Fibroblast of skin of left quadriceps (primary cell): ENCODE data around the gene REPS2.
"Not testable (repeated sequence)": the region's sequence is repeated elsewhere in the genome, so short reads cannot be mapped to it uniquely, and the experiment has no call there.

Experiments used
- DNase-seq, 2 experiments: peaks; one replicate each; pipeline ENCODE4 v3.0.0-alpha.2; 2013; ENCODE audit warnings: low read depth in 2 of 2

REPS2 gene

DNA sequence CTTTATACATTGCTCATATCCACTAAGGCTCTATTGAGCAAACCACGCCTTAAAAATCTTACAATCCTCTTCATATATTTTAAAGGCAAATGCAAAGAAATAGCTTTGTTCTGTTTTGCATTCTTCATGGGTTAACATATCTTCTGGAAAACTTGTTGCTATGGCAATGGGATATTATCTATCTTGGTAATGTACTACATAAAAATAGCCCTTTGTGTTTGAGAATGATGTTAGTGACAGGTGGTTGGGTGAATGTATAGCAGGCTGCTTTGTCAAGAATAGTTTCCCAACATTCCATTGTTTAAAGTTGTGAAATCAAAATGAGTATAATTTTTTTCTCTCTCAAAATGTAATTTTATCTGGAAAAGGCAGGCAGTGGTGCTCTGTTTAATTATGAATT is 16.8 kb downstream of the REPS2 start:
- DNase-seq: no peak

DNA sequence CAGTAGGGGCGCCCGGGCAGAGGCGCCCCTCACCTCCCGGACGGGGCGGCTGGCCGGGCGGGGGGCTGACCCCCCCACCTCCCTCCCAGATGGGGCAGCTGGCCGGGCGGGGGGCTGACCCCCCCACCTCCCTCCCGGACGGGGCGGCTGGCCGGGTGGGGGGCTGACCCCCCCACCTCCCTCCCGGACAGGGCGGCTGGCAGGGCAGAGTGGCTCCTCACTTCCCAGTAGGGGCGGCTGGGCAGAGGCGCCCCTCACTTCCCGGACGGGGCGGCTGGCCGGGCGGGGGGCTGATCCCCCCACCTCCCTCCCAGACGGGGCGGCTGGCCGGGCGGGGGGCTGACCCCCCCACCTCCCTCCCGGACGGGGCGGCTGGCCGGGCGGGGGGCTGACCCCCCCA is 18.5 kb downstream of the REPS2 start:
- DNase-seq: not testable (repeated sequence)

DNA sequence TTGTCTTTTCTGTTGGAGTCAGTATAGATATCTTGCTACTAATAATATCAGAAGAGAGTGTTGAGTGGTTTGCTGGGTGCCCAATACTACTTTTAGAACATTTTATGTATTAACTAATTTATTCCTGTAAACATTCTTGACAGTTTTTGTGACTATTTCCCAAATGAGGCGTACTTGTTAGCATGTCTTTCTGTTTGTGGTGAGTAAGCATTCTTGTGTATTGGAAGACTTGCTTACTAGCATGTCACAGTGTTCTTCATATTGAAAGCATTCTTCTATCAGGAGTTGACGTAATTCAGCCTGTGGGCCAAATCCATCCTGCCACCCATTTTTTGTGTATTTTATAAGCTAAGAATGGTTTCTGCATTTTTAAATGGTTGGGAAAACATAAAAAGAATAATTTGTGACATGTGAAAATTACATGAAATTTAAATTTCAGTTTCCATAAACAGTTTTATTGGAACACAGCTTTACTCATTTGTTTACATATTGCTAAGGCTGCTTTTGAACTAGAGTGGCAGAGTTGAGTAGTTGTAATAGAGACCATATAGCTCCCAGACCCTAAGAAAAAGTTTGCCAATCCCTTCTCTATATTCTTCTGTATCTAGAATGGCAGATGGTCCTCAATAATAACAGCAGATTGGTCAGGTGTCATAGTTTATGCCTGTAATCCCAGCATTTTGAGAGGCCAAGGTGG is 20.4 kb downstream of the REPS2 start:
- no peak for DNase-seq

DNA sequence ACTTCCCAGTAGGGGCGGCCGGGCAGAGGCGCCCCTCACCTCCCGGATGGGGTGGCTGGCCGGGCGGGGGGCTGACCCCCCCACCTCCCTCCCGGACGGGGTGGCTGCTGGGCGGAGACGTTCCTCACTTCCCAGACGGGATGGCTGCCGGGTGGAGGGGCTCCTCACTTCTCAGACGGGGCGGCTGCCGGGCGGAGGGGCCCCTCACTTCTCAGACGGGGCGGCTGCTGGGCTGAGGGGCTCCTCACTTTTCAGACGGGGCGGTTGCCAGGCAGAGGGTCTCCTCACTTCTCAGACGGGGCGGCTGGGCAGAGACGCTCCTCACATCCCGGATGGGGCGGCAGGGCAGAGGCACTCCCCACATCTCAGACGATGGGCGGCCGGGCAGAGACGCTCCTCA is 22.3 kb downstream of the REPS2 start:
- DNase-seq: not testable (repeated sequence)

DNA sequence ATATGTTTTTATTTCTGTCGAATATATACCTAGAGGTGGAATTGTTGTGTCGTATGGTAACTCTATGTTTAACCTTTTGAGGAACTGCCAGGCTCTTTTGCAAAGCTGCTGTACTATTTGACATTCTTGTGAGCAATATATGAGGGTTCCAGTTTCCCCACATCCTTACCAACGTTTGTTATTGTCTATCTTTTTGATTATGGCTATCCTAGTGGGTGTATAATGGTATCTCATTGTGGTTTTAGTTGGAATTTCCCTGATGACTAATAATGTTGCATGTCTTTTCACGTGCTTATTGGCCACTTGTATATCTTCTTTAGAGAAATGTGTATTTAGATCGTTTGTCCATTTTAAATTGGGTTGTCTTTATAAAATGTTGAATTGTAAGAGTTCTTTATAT is 24.5 kb downstream of the REPS2 start:
- DNase-seq: no peak

DNA sequence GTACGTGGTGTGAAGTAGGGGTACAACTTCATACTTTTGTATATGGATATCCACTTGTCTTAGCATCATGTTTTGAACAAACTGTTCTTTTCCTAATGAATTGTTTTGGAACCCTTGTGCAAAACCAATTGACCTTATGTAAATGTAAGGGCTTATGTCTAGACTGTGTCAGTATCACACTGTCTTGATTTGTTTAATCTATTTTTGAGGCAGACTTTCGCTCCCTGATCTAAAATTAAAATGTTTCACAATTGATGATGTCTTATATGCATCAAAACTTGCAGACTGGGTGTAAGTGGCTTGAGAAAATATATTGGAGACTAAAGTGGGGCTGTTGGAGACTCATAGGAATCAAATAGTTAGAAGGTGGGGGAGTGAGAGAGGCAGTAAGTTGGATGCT is 25.2 kb downstream of the REPS2 start:
- DNase-seq: no peak

DNA sequence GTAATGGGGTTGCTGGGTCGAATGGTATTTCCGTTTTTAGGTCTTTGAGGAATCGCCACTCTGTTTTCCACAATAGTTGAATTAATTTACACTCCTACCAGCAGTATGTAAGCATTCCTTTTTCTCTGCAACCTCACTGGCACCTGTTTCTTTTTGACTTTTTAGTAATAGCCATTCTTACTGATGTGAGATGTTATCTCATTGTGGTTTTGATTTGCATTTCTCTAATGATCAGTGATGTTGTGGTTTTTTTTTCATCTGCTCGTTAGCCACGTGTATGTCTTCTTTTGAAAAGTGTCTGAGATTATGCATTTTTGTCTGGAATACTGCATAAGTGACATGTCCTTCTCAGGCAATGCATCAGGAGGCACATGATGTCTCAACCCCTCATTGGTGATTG is 28.8 kb downstream of the REPS2 start:
- DNase-seq: no peak

DNA sequence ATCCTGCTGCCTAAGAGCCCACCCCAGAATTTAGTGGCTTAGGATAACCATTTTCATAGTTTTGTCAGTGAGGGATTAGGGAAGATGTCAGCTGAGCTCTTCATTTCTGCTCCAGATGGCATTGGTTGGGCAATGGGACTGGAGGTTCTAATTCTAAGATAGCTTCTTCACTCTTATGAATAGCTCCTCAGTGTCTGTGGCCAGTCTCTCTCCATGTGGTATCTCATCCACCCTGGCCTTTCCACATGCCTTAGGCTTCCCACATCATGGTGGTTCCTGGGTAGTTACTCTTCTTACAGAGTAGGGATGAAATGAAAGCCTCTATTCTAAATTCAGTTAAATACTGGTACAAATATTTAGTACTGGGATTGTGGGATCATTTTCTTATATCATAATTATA is 31.3 kb downstream of the REPS2 start:
- no peak for DNase-seq

DNA sequence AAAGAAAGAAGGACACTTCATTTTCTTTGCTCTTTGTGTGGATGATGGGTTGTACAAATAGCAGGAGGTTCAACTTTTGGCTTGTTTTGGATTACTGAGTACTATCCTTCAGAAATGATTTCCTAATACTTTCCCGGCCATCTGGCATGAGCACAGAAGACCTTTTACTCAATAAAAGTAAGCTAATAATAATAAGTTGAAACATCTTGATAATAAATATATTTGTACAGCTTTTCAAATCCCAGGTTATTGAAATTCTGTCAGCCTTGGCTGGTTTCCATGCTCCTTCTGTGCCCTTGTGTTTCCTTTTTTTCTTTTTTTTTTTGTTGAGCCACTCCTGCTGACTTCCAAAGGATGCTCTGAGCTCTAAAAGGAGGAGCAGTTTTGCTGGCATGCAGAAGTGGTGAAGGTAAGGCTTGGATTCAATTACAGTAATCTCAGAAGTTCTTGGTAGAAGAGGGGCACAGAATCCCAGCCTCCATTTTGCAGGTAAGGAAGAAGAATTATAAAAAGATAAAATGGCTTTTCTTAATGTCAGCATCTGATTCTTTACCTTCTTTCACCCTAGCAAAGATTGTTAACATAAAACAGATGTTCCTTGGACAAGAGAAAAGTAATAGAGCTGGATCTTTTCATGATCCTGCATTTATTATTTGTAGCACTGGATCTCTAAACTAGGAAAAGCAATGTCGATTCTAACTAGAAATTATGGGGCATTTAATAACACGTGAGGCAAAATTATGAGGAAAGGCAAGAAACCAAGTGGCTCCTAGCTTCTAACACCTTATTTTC is 31.9 kb downstream of the REPS2 start:
- no peak for DNase-seq

DNA sequence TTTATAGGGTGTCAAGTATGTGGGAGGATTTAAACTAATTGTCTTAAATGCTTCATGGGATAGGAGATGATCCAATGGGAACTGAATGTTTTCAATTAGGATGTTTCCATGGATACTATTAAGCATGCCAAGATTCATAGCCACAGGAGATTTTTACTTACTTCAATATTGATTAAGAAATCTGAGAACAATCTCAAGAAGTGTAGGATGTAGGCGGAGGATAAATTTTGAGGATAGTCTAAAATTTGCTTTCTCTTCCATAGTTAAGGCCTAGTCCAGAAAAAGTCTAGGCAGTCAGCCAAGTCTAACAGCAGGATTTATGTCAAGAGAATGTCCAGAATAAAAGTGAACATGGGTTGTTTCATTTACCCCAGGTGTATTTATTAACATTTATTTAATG is 32.8 kb downstream of the REPS2 start:
- no peak for DNase-seq

DNA sequence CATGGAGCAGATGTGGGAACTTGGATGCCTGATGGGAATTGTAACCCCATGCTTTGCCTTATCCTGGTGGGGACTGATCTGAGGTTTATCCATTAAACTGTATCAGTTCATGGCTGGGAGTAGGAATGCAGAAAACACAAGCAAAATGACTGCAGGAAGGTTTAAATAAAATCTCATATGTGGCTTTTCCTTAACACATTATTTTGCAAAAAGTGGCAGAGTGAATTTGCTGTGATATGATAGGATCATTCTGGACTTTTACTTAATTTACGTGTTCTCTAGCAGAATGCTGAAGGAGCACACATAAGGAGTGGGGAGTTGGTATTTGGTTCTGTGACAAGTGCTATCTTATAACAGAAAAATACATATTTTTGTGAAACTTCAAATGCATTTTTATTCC is 34.8 kb downstream of the REPS2 start:
- no peak for DNase-seq

DNA sequence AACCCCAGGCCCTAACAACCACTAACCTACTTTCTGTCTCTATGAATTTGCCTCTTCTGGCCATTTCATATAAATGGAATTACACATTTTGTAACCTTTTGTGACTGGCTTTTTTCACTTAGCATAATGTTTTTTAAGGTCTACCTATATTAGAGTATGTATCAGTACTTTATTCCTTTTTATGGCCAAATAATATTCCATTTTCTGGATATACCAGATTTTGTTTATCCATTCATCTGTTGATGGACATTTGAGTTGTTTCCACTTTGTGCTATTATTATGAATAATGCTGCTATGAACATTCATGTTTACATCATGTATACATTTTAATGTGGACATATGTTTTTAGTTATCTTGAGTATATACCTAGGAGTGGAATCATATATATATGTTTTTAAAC is 35.5 kb downstream of the REPS2 start:
- no peak for DNase-seq

DNA sequence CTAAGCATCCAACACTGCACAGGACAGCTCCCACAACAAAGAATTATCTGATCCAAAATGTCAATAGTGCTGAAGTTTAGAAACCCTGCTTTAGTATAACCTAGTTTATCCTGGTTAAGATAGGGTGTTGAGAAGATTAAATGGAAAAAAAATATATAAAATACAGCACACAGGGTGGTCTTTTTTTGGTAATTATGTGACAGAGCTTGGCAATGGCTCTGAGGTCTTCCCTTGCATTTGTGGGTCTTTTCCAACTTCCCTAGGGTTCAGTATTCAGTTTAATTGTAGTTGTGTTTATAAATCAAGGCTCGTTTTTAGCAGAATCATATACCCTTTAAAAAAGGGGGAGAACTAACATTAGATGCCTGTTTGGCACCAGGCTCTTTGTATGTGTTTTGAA is 36.6 kb downstream of the REPS2 start:
- DNase-seq: no peak

DNA sequence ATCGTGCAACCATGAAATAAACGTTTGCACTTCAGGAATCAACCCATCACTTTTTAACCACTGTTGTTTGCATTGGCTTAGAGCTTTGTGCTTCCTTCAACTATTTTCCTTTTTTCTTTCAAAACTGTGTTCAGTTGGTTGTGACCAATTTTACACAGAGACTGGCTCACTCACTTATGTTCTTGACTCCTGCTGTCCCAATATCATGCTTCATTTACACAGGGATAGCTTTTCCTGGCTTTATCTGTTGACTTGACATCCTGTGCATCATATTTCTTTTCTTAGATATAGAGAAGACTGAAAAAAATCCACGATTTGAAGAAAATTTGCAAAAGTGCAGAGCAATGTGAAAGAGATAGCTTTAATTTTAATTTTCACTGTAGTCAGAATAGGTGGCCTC is 38.8 kb downstream of the REPS2 start:
- no peak for DNase-seq

DNA sequence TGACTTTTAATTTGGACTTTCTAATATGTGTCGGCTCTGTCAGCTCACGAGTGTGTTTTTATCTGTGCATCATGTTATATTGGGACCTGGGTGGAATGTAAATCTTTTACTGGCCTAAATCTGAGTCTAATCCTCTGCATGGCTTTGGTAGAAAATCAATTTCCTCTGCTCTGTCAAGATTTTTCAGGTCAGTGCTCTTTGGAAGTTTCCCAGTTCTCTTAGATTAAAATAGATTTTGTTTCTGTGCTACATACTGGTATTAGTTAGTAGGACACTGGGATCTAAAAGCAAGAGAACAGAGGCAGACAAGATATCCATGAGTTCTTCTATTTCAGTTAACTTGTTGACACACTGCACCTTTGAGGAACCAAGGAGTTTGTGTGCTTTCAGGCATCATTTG is 39.7 kb downstream of the REPS2 start:
- DNase-seq: no peak

DNA sequence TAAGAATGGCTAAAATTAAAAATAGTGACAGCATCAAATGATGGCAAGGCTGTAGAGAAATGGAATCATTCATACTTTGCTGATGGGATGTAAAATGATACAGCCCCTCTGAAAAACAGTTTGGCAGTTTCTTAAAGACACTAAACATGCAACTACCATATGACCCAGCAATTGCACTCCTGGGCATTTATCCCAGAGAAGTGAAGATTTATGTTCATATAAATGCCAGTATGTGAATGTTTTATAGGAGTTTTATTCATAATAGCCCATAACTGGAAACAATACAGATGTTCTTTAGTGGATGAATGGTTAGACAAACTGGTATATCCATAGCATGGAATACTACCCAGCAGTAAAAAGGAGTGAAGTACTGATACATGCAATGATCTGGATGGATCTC is 43.3 kb downstream of the REPS2 start:
- no peak for DNase-seq

DNA sequence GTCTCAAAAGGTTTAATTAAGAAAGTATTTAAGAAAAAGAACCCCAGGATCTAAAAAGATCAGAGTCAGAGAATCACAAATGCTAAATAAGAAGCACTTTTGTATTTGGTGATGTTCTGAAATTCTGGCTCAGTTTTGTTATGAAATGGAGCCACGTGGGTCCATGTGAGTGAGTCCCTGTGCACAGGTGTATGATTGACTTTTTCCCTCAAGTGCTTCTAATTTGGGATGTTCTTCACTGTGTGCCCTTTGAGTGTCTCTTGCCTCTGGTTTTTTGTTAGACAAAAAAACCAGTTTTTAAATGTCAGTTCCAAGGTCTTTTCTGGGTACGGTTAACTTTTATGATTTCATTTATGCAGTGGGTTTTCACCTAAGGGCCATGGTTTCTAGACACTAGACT is 44.4 kb downstream of the REPS2 start:
- DNase-seq: no peak

DNA sequence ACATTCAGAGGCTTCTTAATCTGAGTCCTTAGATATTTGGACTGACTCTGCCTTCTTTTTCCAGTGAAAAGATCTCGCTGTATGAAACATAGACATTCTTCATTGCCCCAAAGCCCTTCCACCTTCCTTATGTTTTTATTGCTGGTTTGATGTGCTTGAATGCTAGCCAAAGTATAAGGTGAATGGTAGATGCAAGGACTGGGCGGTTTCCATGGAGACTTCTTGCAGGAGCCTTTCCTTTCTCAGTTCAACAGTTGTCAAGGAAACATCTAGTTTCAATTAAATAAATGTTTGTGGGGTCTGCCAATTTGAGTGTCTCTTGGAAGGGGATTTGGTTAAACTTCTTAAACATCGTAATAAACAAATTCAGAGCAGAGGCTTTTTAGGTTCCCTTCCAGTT is 46.0 kb downstream of the REPS2 start:
- no peak for DNase-seq

DNA sequence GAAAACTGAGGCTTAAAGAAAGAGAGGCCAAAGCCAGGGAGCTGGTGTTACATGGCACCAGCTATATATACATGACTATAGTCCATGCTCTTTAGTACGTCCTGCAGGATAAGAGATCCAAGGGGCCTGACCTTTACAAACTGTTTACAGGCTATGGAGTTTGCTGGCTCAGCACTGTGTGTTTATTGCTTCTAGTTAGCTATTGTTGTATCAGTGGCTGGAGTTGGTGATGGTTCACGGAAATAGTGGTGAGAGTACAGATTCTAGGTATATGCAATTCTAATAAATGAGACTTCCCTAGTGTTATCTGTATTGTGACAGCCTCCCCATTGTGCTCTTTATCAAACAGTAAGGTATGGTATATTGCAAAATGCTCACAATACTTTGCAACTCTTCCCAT is 46.5 kb downstream of the REPS2 start:
- no peak for DNase-seq

DNA sequence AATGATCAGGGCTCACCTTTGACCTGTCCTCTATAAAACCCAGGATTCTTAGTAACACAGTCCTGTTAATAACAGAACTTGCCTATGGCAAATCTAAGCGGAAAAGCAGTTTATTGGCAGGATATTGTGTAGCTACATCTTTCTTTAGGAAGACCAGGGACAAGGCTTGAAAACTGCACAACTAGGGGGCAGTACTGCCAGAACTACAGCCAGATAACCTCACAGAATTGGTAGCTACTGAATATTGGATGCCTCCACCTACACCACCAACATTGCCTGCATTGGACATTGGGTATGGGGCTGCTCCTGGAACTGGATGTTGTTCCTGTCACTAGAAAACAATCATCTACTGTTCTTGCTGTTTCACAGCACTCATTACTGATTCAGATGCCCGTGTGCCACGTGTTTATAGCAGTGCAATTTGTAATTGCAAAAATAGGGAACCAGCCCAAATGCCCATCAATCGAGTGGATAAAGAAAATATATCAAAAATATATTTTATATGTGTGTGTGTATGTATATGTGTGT is 47.4 kb downstream of the REPS2 start:
- DNase-seq: no peak

DNA sequence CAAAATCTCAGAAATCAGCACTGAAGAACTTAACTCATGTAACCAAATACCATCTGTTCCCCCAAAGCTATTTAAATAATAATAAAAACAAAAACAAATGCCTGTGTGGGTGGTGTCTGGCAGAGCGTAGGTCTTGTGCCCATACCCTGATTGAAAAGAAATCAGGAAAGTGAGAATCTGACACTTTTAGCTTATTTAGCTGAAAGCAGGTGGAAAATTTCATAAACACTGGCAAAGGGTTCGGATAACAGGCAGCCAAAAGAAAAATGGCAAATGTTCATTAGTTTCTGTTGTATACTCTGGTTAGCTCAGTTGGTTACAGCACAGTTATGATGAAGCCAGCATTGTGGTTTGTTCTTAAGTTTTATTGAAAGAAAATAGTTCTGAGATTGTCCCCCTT is 48.3 kb downstream of the REPS2 start:
- DNase-seq: no peak

DNA sequence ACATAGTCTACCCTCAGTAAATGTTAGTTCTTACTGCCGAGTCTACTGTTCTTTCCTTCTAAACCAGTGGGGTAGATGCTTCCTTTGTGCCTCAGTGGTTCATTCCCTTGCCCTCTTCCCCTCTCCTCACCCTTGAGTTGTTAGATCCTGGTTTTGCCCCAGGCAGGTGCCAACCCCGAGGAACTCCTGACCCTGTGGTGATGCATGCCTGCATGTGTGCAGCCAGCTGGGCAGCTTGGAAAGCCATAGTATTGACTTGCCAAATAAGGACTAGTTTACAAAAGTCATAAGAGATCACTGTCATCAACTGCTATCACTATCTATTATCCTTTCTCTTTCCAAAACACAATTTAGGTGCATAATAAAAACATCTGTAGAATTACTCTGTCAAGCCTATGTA is 50.9 kb downstream of the REPS2 start:
- DNase-seq: no peak

DNA sequence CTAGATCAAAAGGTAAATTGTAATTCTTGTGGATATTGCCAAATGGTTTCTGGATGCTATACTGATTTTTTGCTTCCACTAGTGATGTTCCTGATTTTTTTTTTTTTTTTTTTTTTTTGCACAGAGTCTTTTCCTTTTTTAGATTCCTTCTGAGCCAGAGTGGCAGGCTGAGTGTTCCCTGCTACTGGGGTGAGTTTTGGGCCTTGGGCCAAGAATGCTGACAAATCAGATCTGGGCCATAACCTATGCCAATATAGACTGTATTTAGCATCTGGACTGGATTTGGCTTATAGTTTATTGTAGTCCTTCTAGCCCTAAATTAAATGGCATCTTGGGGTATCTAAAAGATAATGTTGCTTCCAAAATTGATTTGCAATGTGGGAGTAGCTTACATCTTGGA is 52.8 kb downstream of the REPS2 start:
- no peak for DNase-seq
